ENCODE results near the gene CIROP. TPM values are rescaled to one million over a fixed set of nuclear protein-coding genes. Genes with fewer than 3 reads are reported as not detected.

Gene CIROP
- total RNA-seq, 1 donor from 2014 or later, result not detected

GRCh38 chr14:23143911-23144310 lies 39.1 kb upstream of the CIROP start:
- no peak for TF ChIP-seq CTCF (IDR thresholded peaks at IDR 0.05; ENCODE audit: unreplicated experiment)
- H3K4me1 Mint-ChIP-seq (ENCODE audit: unreplicated experiment), result peaks cover 17% of the 10 kb centered on the region
- no peak overlapping the region for H3K4me3 Mint-ChIP-seq (ENCODE audit: unreplicated experiment)
- no peak overlapping the region for H3K27ac Mint-ChIP-seq (ENCODE audit: unreplicated experiment)
- H3K27me3 Mint-ChIP-seq (ENCODE audit: unreplicated experiment), result peaks cover 4% of the 10 kb centered on the region
- H3K36me3 Mint-ChIP-seq (ENCODE audit: low read depth, unreplicated experiment), result peaks cover 20% of the 10 kb centered on the region
- no peak for DNase-seq (ENCODE audit: low spot score)
- no peaks in the 10 kb centered on the region for H3K9me3 Mint-ChIP-seq (ENCODE audit: unreplicated experiment)

- Mint-ChIP-seq H3K4me3 (ENCODE audit: unreplicated experiment) (no peak overlapping the region), H3K27ac (ENCODE audit: unreplicated experiment) (no peak overlapping the region), H3K27me3 (ENCODE audit: unreplicated experiment) (peaks cover 4% of the 10 kb centered on the region), H3K9me3 (ENCODE audit: unreplicated experiment) (no peaks in the 10 kb centered on the region), H3K4me1 (ENCODE audit: unreplicated experiment) (peaks cover 10% of the 10 kb centered on the region), H3K36me3 (ENCODE audit: low read depth, unreplicated experiment) (peaks cover 12% of the 10 kb centered on the region)
- no peak for DNase-seq (ENCODE audit: low spot score)
- TF ChIP-seq CTCF (IDR thresholded peaks at IDR 0.05; ENCODE audit: unreplicated experiment), result no peak
Observed at GRCh38 chr14:23142826-23143225, 38.0 kb upstream of the CIROP start.

- Mint-ChIP-seq H3K27me3 (ENCODE audit: unreplicated experiment) (peaks cover 1% of the 10 kb centered on the region), H3K4me3 (ENCODE audit: unreplicated experiment) (no peak overlapping the region), H3K27ac (ENCODE audit: unreplicated experiment) (no peak overlapping the region), H3K9me3 (ENCODE audit: unreplicated experiment) (no peaks in the 10 kb centered on the region), H3K36me3 (ENCODE audit: low read depth, unreplicated experiment) (peaks cover 4% of the 10 kb centered on the region), H3K4me1 (ENCODE audit: unreplicated experiment) (peaks cover 8% of the 10 kb centered on the region)
- no peak for DNase-seq (ENCODE audit: low spot score)
- TF ChIP-seq CTCF (IDR thresholded peaks at IDR 0.05; ENCODE audit: unreplicated experiment), result no peak
Observed at GRCh38 chr14:23141706-23142444, 37.1 kb upstream of the CIROP start.

GRCh38 chr14:23140371-23140770 lies 35.6 kb upstream of the CIROP start:
- H3K27ac Mint-ChIP-seq (ENCODE audit: unreplicated experiment), result no peak overlapping the region
- peaks cover 4% of the 10 kb centered on the region for H3K4me1 Mint-ChIP-seq (ENCODE audit: unreplicated experiment)
- H3K36me3 Mint-ChIP-seq (ENCODE audit: low read depth, unreplicated experiment), result peaks cover 3% of the 10 kb centered on the region
- H3K9me3 Mint-ChIP-seq (ENCODE audit: unreplicated experiment), result no peaks in the 10 kb centered on the region
- no peak for TF ChIP-seq CTCF (IDR thresholded peaks at IDR 0.05; ENCODE audit: unreplicated experiment)
- no peak for DNase-seq (ENCODE audit: low spot score)
- H3K4me3 Mint-ChIP-seq (ENCODE audit: unreplicated experiment), result no peak overlapping the region
- peaks cover 1% of the 10 kb centered on the region for H3K27me3 Mint-ChIP-seq (ENCODE audit: unreplicated experiment)

GRCh38 chr14:23139874-23140273 lies 35.1 kb upstream of the CIROP start:
- H3K27me3 Mint-ChIP-seq (ENCODE audit: unreplicated experiment), result peaks cover 1% of the 10 kb centered on the region
- no peak for TF ChIP-seq CTCF (IDR thresholded peaks at IDR 0.05; ENCODE audit: unreplicated experiment)
- H3K4me3 Mint-ChIP-seq (ENCODE audit: unreplicated experiment), result no peak overlapping the region
- H3K36me3 Mint-ChIP-seq (ENCODE audit: low read depth, unreplicated experiment), result peaks cover 3% of the 10 kb centered on the region
- H3K4me1 Mint-ChIP-seq (ENCODE audit: unreplicated experiment), result peaks cover 4% of the 10 kb centered on the region
- no peak for DNase-seq (ENCODE audit: low spot score)
- no peaks in the 10 kb centered on the region for H3K9me3 Mint-ChIP-seq (ENCODE audit: unreplicated experiment)
- peak overlapping the region; percentile 57 for H3K27ac Mint-ChIP-seq (ENCODE audit: unreplicated experiment)

All from endothelial cell (in vitro differentiated cells).